MM.1S (cell line): ENCODE measurements around the gene ABCB6.

Source experiments
- DNase-seq: peaks from one replicate; pipeline ENCODE4 v3.0.0-alpha.2; 2015
- H2AFZ ChIP-seq: fragments of 300-600 bp; sonication (generic); 2 replicates; pipeline ENCODE4 v1.6.0; 2016; ENCODE audit warnings: antibody characterized with exemption, low read length
- H3F3A ChIP-seq: fragments of 300-600 bp; sonication (generic); 2 replicates; pipeline ENCODE4 v1.6.1; 2016; ENCODE audit warnings: mild to moderate bottlenecking, antibody characterized with exemption, low read length, moderate library complexity, mixed read lengths; ENCODE audit not compliant: insufficient read depth
- H3K27ac ChIP-seq: fragments of 300-600 bp; sonication (generic); 2 replicates; pipeline ENCODE4 v1.5.1; 2016; ENCODE audit warnings: mild to moderate bottlenecking, low read length
- H3K27me3 ChIP-seq: fragments of 300-600 bp; sonication (generic); replicated peaks from 2 replicates; pipeline ENCODE4 v1.6.0; 2016; ENCODE audit warnings: low read length; ENCODE audit not compliant: insufficient read depth
- H3K36me3 ChIP-seq: fragments of 300-600 bp; sonication (generic); replicated peaks from 2 replicates; pipeline ENCODE4 v1.6.1; 2016; ENCODE audit warnings: mild to moderate bottlenecking, low read length, mixed read lengths; ENCODE audit not compliant: insufficient read depth
- H3K4me1 ChIP-seq: fragments of 300-600 bp; sonication (generic); 2 replicates; pipeline ENCODE4 v1.6.1; 2016; ENCODE audit warnings: low read length, mixed read lengths
- H3K4me2 ChIP-seq: fragments of 300-600 bp; sonication (generic); 2 replicates; pipeline ENCODE4 v1.6.0; 2016; ENCODE audit warnings: low read depth, low read length
- H3K4me3 ChIP-seq: fragments of 300-600 bp; sonication (generic); 2 replicates; pipeline ENCODE4 v1.5.1; 2016; ENCODE audit warnings: low read length, mixed read lengths
- H3K79me2 ChIP-seq: fragments of 300-600 bp; sonication (generic); 2 replicates; pipeline ENCODE4 v1.6.1; 2016; ENCODE audit warnings: mixed run types, low read length, mixed read lengths
- H3K9ac ChIP-seq: fragments of 300-600 bp; sonication (generic); 2 replicates; pipeline ENCODE4 v1.6.1; 2016; ENCODE audit warnings: low read length, mixed read lengths
- H3K9me2 ChIP-seq: fragments of 300-600 bp; sonication (generic); replicated peaks from 2 replicates; pipeline ENCODE4 v1.6.1; 2016; ENCODE audit warnings: mild to moderate bottlenecking, low read length, mixed read lengths; ENCODE audit not compliant: insufficient read depth
- H3K9me3 ChIP-seq: fragments of 300-600 bp; sonication (generic); replicated peaks from 2 replicates; pipeline ENCODE4 v1.6.1; 2016; ENCODE audit warnings: mild to moderate bottlenecking, low read length, mixed read lengths; ENCODE audit not compliant: insufficient read depth
- H4K20me1 ChIP-seq: fragments of 300-600 bp; sonication (generic); 2 replicates; pipeline ENCODE4 v1.6.1; 2016; ENCODE audit warnings: mild to moderate bottlenecking, low read length, moderate library complexity, mixed read lengths; ENCODE audit not compliant: insufficient read depth
- CTCF ChIP-seq: fragments of 300-600 bp; sonication (generic); IDR thresholded peaks from 2 replicates; pipeline ENCODE4 v1.5.1; 2016; ENCODE audit warnings: antibody characterized with exemption, low read length, mixed read lengths
- EZH2 ChIP-seq: fragments of 300-600 bp; sonication (generic); optimal IDR thresholded peaks from 2 replicates; pipeline ENCODE3; 2017; ENCODE audit warnings: low read depth, mild to moderate bottlenecking, antibody characterized with exemption, low read length, mixed read lengths
- EZH2phosphoT487 ChIP-seq: fragments of 300-600 bp; sonication (generic); IDR thresholded peaks from 2 replicates; pipeline ENCODE4 v1.6.1; 2018; ENCODE audit warnings: antibody characterized with exemption, low read length

The ABCB6 gene

DNA sequence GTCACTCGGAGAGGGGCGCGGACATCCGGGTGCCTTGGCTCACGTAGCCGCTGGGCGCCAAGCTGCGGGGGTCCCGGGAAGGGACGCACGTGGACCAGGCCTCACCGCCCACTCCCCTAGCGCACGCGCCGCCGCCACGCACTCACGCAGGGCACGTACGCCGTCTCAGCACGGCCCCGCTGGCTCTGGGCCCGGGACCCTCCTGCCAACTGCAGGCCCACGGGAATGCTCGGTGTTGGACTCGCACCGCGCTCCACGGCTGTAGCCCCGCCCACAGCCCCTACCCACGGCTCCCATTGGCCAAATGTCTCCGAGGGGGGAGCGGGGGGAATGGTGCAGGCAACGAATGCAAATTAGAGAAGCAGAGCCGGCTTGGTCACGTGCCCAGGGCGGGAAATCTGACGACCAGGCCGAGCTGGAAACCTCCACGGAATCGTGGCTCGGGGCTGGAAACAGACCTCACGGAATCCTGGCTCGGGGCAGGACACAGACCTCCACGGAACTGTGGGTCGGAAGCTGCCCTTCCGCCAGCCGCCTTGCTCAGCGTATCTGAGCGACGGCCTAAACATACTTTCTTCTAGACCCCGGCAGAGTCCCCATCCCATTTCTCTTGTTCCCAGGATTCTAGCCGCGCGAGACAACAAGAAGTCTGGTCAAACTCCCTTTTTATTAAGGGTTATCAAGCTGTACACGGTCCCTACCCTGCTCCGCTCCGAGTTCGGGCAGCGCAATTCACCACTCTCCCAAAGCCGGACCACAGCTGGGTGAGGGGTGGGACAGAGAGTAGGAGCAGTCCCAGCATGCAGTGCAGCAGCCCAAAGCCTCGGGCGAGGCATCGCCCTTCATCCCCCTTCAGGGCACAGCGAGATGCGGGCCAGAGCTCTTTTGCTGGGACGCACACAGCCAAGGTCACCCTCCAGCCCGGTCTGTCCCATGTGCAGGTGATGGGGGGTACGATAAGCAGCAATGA lies at the start of gene ABCB6:
ABCB6 (minus strand) TSS at position 227 of the 970 bp plus-strand sequence. CDS start 285 bp downstream, outside the sequence.
- H3K27ac ChIP-seq, result peak within 1 kb of the TSS; percentile 59; the same call in 1 of the 2 replicates
- no peaks in the 10 kb centered on the region; the same call in 1 of the 2 replicates for H3K36me3 ChIP-seq

GRCh38 chr2:219268294-219268693 lies 49.5 kb upstream of the ABCB6 start:
- no peak overlapping the region for H3K27ac ChIP-seq

More for the DNA sequence above, at the start of gene ABCB6:
- H3K4me1 ChIP-seq, result peaks cover 13% of the 10 kb centered on the region
- peak within 1 kb of the TSS; percentile 99 for H3K4me2 ChIP-seq
- H3K9me3 ChIP-seq, result no peaks in the 10 kb centered on the region
- peaks cover 6% of the 10 kb centered on the region; the same call in 1 of the 2 replicates for H3K79me2 ChIP-seq
- H3F3A ChIP-seq, result peaks cover 17% of the 10 kb centered on the region; the same call in 1 of the 2 replicates
- H3K9me2 ChIP-seq, result no peaks in the 10 kb centered on the region
- H2AFZ ChIP-seq, result peak within 1 kb of the TSS; percentile 78
- no peaks in the 10 kb centered on the region for H4K20me1 ChIP-seq
- H3K4me3 ChIP-seq, result peak within 1 kb of the TSS; percentile 76
- TF ChIP-seq EZH2 (no peak), EZH2phosphoT487 (no peak), CTCF (no peak)
- H3K27me3 ChIP-seq, result no peaks in the 10 kb centered on the region
- peak within 1 kb of the TSS; percentile 67 for H3K9ac ChIP-seq
- DNase-seq, result peak; percentile 94

DNA sequence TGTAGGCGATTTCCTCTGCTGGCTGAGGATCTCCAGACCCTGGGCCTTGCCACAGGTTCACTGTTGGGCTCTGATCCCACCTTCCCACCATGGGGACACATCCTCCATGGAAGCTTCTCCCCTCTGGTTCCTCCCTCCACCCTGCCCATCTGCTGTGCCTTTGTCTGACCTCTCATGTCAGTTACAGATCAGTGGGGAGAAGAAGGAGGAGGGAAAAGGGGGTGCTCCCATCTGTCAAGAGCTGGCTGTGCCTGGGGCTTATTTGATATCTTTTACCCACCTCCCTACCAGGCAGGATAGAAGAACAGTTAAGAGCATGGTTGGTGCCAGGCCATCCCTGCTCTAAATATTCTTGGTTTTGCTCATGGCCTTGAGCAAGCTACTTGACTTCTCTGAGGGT lies 48.1 kb upstream of the ABCB6 start:
- Histone ChIP-seq H2AFZ (no peak overlapping the region), H4K20me1 (no peaks in the 10 kb centered on the region), H3K9me3 (no peaks in the 10 kb centered on the region), H3K4me3 (no peak overlapping the region), H3K79me2 (no peaks in the 10 kb centered on the region), H3K27me3 (no peaks in the 10 kb centered on the region), H3K36me3 (no peaks in the 10 kb centered on the region), H3F3A (no peaks in the 10 kb centered on the region), H3K9ac (no peak overlapping the region), H3K4me1 (no peaks in the 10 kb centered on the region), H3K27ac (no peak overlapping the region), H3K9me2 (no peaks in the 10 kb centered on the region), H3K4me2 (no peak overlapping the region)
- no peak for TF ChIP-seq EZH2
- TF ChIP-seq CTCF, result no peak
- no peak for TF ChIP-seq EZH2phosphoT487
- DNase-seq, result no peak

More at GRCh38 chr2:219268294-219268693, 49.5 kb upstream of the ABCB6 start:
- no peaks in the 10 kb centered on the region for H3K4me1 ChIP-seq
- H3F3A ChIP-seq, result no peaks in the 10 kb centered on the region
- no peaks in the 10 kb centered on the region for H4K20me1 ChIP-seq
- H3K9me2 ChIP-seq, result no peaks in the 10 kb centered on the region
- H3K4me3 ChIP-seq, result no peak overlapping the region
- H3K27me3 ChIP-seq, result no peaks in the 10 kb centered on the region
- no peaks in the 10 kb centered on the region for H3K36me3 ChIP-seq
- no peaks in the 10 kb centered on the region for H3K79me2 ChIP-seq
- H3K4me2 ChIP-seq, result no peak overlapping the region
- H3K9me3 ChIP-seq, result no peaks in the 10 kb centered on the region
- no peak overlapping the region for H3K9ac ChIP-seq
- no peak for TF ChIP-seq CTCF
- no peak for TF ChIP-seq EZH2phosphoT487
- TF ChIP-seq EZH2, result no peak
- DNase-seq, result no peak
- H2AFZ ChIP-seq, result no peak overlapping the region
